ENCODE results near the gene SCG3.

DNA sequence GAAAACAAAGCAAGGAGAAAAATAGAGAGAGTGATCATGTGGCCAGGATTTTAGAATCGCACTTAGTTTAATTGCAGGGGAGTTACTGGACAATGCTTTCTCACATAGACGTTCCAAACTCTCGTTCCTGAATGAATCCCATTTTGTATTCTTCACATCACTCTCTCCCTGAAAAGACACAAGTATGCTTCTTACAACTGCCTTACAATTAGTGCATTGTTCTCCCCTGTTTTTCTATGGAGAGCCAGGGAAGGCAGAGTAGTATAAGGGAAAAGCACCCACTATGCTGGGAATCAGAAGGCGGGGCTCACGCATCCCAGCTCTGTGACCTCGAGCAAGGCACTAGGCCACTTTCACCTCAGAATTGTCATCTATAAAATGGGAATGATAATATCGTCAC is 84.4 kb downstream of the SCG3 start:
- TF ChIP-seq, protein P1, sequence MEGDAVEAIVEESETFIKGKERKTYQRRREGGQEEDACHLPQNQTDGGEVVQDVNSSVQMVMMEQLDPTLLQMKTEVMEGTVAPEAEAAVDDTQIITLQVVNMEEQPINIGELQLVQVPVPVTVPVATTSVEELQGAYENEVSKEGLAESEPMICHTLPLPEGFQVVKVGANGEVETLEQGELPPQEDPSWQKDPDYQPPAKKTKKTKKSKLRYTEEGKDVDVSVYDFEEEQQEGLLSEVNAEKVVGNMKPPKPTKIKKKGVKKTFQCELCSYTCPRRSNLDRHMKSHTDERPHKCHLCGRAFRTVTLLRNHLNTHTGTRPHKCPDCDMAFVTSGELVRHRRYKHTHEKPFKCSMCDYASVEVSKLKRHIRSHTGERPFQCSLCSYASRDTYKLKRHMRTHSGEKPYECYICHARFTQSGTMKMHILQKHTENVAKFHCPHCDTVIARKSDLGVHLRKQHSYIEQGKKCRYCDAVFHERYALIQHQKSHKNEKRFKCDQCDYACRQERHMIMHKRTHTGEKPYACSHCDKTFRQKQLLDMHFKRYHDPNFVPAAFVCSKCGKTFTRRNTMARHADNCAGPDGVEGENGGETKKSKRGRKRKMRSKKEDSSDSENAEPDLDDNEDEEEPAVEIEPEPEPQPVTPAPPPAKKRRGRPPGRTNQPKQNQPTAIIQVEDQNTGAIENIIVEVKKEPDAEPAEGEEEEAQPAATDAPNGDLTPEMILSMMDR (IDR thresholded peaks at IDR 0.05) = no peak
- TF ChIP-seq POLR2AphosphoS5 (IDR thresholded peaks at IDR 0.05) (no peak), POLR2A (IDR thresholded peaks at IDR 0.05) (no peak)
